Measurements from ENCODE around the gene ATP23.

The ATP23 gene

DNA sequence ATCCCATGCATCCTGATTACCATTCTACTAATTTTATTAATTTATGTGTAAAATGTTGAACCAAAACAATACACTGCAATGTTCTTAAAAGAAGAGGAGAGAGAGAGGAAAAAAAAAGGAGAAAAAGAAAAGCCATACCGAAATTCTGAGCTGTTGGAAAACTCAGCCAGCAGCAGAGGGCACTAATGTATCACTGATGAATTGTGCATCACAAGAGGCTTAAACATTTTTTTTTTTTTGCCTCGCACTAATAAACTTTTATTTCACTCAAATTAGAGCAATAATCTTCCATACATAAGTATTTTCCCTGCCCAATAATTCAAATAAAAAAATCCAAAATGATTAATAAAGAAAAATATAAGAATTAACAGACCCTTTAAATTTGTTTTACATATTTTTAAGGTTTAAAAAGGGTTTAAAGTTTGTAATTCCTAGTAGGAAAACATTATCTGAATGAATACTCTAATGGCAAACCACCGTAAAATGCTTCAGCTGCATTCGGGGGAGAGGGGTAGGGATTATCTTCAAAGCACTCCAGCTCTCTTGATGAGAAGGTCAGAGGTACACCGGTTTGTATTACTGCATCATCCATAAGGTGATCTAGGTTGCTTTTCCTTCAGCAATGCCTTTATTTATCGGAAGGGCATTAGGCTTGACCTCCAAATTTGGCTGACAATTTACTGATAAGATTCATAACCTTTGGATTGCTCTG, 41.9 kb downstream of the ATP23 start:
- peak; percentile 41 for DNase-seq (ENCODE audit: low spot score)

- no peak for DNase-seq (ENCODE audit: low spot score)
These were observed 42.6 kb downstream of the ATP23 start for GRCh38 chr12:57983858-57984505.

- DNase-seq (ENCODE audit: low spot score): no peak
These were observed 43.3 kb downstream of the ATP23 start for GRCh38 chr12:57984629-57985151.

DNA sequence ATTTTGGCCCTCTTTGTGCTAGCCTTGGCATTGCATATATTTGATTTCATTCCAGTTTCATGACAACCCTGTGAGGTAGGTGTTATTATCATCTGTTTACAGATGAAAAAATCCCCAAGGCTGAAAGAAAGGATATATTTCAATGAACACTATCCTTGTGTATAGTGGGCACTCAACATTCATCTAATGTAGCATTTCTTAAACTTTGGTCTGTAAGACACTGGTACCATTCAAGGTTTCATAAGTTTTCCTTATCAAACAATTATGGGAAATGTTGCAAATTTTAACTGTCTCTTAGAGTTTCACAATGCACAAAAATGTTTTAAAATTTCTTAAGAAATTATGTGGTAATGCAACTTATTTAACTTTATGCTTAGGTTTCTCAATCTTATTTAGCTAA, 44.3 kb downstream of the ATP23 start:
- no peak for DNase-seq (ENCODE audit: low spot score)

GRCh38 chr12:57989838-57990237, 48.5 kb downstream of the ATP23 start:
- DNase-seq (ENCODE audit: low spot score): no peak

- DNase-seq (ENCODE audit: low spot score): no peak
These were observed 49.0 kb downstream of the ATP23 start for GRCh38 chr12:57990241-57990883.

GRCh38 chr12:57992001-57992400, 50.6 kb downstream of the ATP23 start:
- DNase-seq (ENCODE audit: low spot score): no peak

DNA sequence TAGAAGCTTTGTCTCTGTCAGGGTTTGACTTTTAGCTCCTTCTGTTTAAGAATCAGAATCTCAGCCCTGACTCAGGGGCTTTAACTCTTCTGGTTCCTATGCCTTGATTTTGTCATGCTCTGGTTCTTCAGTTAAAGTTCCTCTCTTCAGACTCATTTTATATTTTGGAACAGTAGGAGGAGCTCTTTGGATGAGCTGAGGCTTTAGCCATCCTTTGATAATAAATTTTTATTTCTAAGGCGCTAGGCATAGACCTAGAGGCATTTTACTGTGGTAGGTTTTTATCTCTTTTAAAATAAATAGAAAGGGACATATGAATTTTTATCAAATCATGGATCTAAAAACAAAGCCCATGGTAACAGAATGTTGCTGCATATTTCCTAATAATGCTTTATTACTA, 51.7 kb downstream of the ATP23 start:
- no peak for DNase-seq (ENCODE audit: low spot score)

DNA sequence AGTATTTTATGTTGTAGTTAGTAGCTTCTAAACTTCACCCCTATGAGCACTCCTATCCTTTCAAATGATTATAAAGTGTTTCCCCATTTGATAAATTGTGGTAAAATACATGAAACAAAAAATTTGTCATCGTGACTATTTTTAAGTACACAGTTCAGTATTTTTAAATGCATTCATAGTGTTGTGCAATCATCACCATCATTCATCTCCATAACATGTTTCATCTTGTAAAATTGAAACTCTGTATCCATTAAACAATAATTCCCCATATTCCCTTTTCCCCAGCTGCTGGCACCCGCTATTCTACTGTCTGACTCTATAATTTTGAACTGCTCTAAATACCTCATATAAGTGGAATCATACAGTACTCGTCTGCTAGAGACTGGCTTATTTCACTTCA, 52.5 kb downstream of the ATP23 start:
- DNase-seq (ENCODE audit: low spot score): no peak

- DNase-seq (ENCODE audit: low spot score): no peak
These were observed 55.2 kb downstream of the ATP23 start for GRCh38 chr12:57996520-57996919.

- no peak for DNase-seq (ENCODE audit: low spot score)
These were observed 56.9 kb downstream of the ATP23 start for GRCh38 chr12:57998251-57998650.

DNA sequence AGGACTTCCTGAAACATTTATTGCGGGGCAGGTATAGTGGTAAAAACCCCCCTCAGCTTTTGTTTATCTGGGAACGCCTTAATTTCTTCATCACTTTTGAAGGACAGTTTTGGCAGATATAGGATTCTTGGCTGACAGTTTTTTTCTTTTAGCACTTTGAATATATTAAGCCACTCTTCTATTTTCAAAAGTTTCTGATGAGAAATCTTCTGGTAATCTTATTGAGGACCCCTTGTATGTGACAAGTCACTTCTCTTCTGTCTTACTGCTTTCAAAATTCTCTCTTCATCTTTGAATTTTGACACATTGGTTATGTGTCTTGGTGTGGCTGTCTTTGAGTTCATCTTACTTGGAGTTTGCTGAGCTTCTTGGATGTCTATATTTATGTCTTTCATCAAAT, 59.1 kb downstream of the ATP23 start:
- DNase-seq (ENCODE audit: low spot score): no peak

DNA sequence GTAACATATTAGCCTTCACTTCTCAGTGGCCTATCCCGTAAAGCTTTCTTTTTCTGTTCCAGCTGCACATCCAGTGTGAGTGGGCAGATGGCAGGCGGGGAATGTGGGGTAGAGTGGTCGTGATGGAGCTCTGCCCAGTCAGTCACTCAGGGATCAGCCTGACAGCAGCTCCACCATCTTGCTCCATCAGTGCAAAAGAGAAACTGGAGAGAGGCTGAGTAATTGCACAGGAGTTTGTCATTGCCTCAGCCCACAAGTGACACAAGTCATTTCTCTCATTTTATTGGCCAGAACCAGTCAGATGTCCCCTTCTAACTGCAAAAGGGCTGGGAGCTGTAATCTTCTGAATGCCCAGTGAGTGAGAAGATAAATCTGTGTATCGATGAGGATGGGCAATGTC, 66.5 kb downstream of the ATP23 start:
- no peak for DNase-seq (ENCODE audit: low spot score)

- DNase-seq (ENCODE audit: low spot score): no peak
These were observed 67.3 kb downstream of the ATP23 start for GRCh38 chr12:58008634-58009033.

Data from D341Med (cell line).